Muscle of leg (tissue), 9 donors: ENCODE data around the gene PNLIPRP3. TPM values are rescaled to one million over a fixed set of nuclear protein-coding genes. Genes with fewer than 3 reads are reported as not detected.

Experiments
- polyA plus RNA-seq, 8 donors: library from polyadenylated mRNA; unstranded; fragments of 120-200 nt; gene quantifications; one replicate each; pipeline versions ENCODE4 v1.2.1 to v1.2.3, GENCODE V29; 2013; ENCODE audit warnings: inconsistent platforms in 1 of 8, low replicate concordance in 1 of 8; ENCODE audit not compliant: insufficient read length in 8 of 8, insufficient read depth in 1 of 8
- total RNA-seq: library from RNA; stranded (reverse); fragments of 120-200 nt; gene quantifications from one replicate; pipeline ENCODE4 v1.2.4, GENCODE V29; 2013

The PNLIPRP3 gene
- total and polyA plus RNA-seq, 9 donors = 0.04 to 0.08 (median 0.05) TPM; not detected in 5

Other genes starting within 250 kb of the PNLIPRP3 start
- gene GFRA1, start 154.6 kb upstream of the PNLIPRP3 start, total RNA-seq = 41.5 TPM
- 10 to 100 TPM; 25.8 to 59.3 (median 39.8) TPM for gene GFRA1, start 154.6 kb upstream of the PNLIPRP3 start, polyA plus RNA-seq
- not detected for gene CCDC172, start 103.4 kb upstream of the PNLIPRP3 start, total RNA-seq
- not detected for gene CCDC172, start 103.4 kb upstream of the PNLIPRP3 start, polyA plus RNA-seq
- gene PNLIP, start 118.1 kb downstream of the PNLIPRP3 start, total RNA-seq = 0.18 TPM
- gene PNLIP, start 118.1 kb downstream of the PNLIPRP3 start, polyA plus RNA-seq = under 1 TPM in 4 of 8 donors, not detected in 4; 0.12 to 0.20 (median 0.15) TPM
- not detected for gene PNLIPRP1, start 163.1 kb downstream of the PNLIPRP3 start, total RNA-seq
- under 1 TPM in 2 of 8 donors, not detected in 6; 0.15 to 0.18 TPM for gene PNLIPRP1, start 163.1 kb downstream of the PNLIPRP3 start, polyA plus RNA-seq
- 0.49 TPM for gene PNLIPRP2, start 193.1 kb downstream of the PNLIPRP3 start, total RNA-seq
- gene PNLIPRP2, start 193.1 kb downstream of the PNLIPRP3 start, polyA plus RNA-seq = under 1 TPM in 5 of 8 donors, not detected in 3; 0.20 to 0.51 (median 0.43) TPM